Fibroblast of peridontal ligament (primary cell): ENCODE results near the gene ZNF385C.
"Not testable (repeated sequence)": the region's sequence is repeated elsewhere in the genome, so short reads cannot be mapped to it uniquely, and the experiment has no call there.

ENCODE experiments used
- DNase-seq: peaks from one replicate; pipeline ENCODE4 v3.0.0-alpha.2; 2010; ENCODE audit errors: extremely low read depth

Gene ZNF385C

GRCh38 chr17:42019509-42020404 lies 78.5 kb downstream of the ZNF385C start, which contains the start of gene NKIRAS2:
Gene NKIRAS2 (plus strand): TSS chr17:42020090. CDS start chr17:42021578, 1,488 bp downstream.
- peak; percentile 80 for DNase-seq

GRCh38 chr17:42018988-42019387 lies 79.3 kb downstream of the ZNF385C start:
- DNase-seq: no peak

- DNase-seq: no peak
Measured at GRCh38 chr17:42018339-42018738, 79.9 kb downstream of the ZNF385C start.

- DNase-seq: no peak
Measured at GRCh38 chr17:42017866-42018200, 80.4 kb downstream of the ZNF385C start.

GRCh38 chr17:42016941-42017865 lies 81.1 kb downstream of the ZNF385C start, which contains the start of gene DNAJC7:
Gene DNAJC7 (minus strand): TSS chr17:42017439. CDS start chr17:42017416, 23 bp downstream.
- DNase-seq: peak; percentile 86

GRCh38 chr17:42016411-42016831 lies 81.9 kb downstream of the ZNF385C start:
- peak; percentile 47 for DNase-seq

GRCh38 chr17:42013740-42014139 lies 84.5 kb downstream of the ZNF385C start:
- DNase-seq: not testable (repeated sequence)

- DNase-seq: not testable (repeated sequence)
Measured at GRCh38 chr17:42012363-42012762, 85.9 kb downstream of the ZNF385C start.

GRCh38 chr17:42010898-42011516 lies 87.3 kb downstream of the ZNF385C start:
- peak; percentile 60 for DNase-seq

- DNase-seq: peak; percentile 51
Measured at GRCh38 chr17:42010266-42010680, 88.0 kb downstream of the ZNF385C start.

GRCh38 chr17:42009170-42009569 lies 89.1 kb downstream of the ZNF385C start:
- no peak for DNase-seq

- peak; percentile 54 for DNase-seq
Measured at GRCh38 chr17:42005166-42005565, 93.1 kb downstream of the ZNF385C start.

GRCh38 chr17:42002792-42003301 lies 95.4 kb downstream of the ZNF385C start:
- DNase-seq: no peak

GRCh38 chr17:42002175-42002791 lies 96.0 kb downstream of the ZNF385C start:
- DNase-seq: no peak

GRCh38 chr17:42001729-42002128 lies 96.5 kb downstream of the ZNF385C start:
- DNase-seq: no peak

- DNase-seq: no peak
Measured at GRCh38 chr17:42000413-42001133, 97.7 kb downstream of the ZNF385C start.

- DNase-seq: no peak
Measured at GRCh38 chr17:41998497-41998896, 99.8 kb downstream of the ZNF385C start.

GRCh38 chr17:41996855-41997164 lies 101.5 kb downstream of the ZNF385C start:
- DNase-seq: no peak

- DNase-seq: no peak
Measured at GRCh38 chr17:41992576-41992975, 105.7 kb downstream of the ZNF385C start.

- no peak for DNase-seq
Measured at GRCh38 chr17:41989702-41990419, 108.4 kb downstream of the ZNF385C start.
